HG03135 (cell line): ENCODE data around the gene CXCL8.
"Not testable (repeated sequence)": the region's sequence is repeated elsewhere in the genome, so short reads cannot be mapped to it uniquely, and the experiment has no call there.

Experiments used
- ATAC-seq: cut with Tn5 transposase; IDR thresholded peaks from one replicate; pipeline ENCODE4 v1.9.1; 2021; ENCODE audit warnings: mild to moderate bottlenecking, moderate library complexity; ENCODE audit not compliant: unreplicated experiment

Gene CXCL8

GRCh38 chr4:73740353-73740778 is at the start of gene CXCL8:
Gene CXCL8, plus strand, starts transcription at chr4:73740569. Its CDS starts 90 bp downstream, at chr4:73740659.
- peak; percentile 44 for ATAC-seq

GRCh38 chr4:73691201-73691600 is 49.2 kb upstream of the CXCL8 start:
- ATAC-seq, result not testable (repeated sequence)

GRCh38 chr4:73691759-73692158 is 48.6 kb upstream of the CXCL8 start:
- no peak for ATAC-seq

GRCh38 chr4:73692254-73692653 is 48.1 kb upstream of the CXCL8 start:
- no peak for ATAC-seq

GRCh38 chr4:73692701-73693100 is 47.7 kb upstream of the CXCL8 start:
- no peak for ATAC-seq

- no peak for ATAC-seq
Measured at GRCh38 chr4:73693811-73694210, 46.6 kb upstream of the CXCL8 start.

GRCh38 chr4:73698217-73698616 is 42.2 kb upstream of the CXCL8 start:
- no peak for ATAC-seq

- no peak for ATAC-seq
Measured at GRCh38 chr4:73701116-73701515, 39.3 kb upstream of the CXCL8 start.

GRCh38 chr4:73702796-73703287 is 37.5 kb upstream of the CXCL8 start:
- ATAC-seq, result no peak

- ATAC-seq, result no peak
Measured at GRCh38 chr4:73703320-73703719, 37.0 kb upstream of the CXCL8 start.

- peak; percentile 54 for ATAC-seq
Measured at GRCh38 chr4:73704314-73705055, 35.9 kb upstream of the CXCL8 start.

- ATAC-seq, result no peak
Measured at GRCh38 chr4:73705056-73705432, 35.3 kb upstream of the CXCL8 start.

- no peak for ATAC-seq
Measured at GRCh38 chr4:73705721-73706120, 34.6 kb upstream of the CXCL8 start.

- no peak for ATAC-seq
Measured at GRCh38 chr4:73706811-73707210, 33.6 kb upstream of the CXCL8 start.

GRCh38 chr4:73707269-73707875 is 33.0 kb upstream of the CXCL8 start:
- ATAC-seq, result no peak

- no peak for ATAC-seq
Measured at GRCh38 chr4:73707918-73708577, 32.3 kb upstream of the CXCL8 start.

GRCh38 chr4:73709451-73710033 is 30.8 kb upstream of the CXCL8 start:
- no peak for ATAC-seq

- ATAC-seq, result no peak
Measured at GRCh38 chr4:73710094-73710493, 30.3 kb upstream of the CXCL8 start.

GRCh38 chr4:73711989-73712388 is 28.4 kb upstream of the CXCL8 start:
- no peak for ATAC-seq

GRCh38 chr4:73713650-73714049 is 26.7 kb upstream of the CXCL8 start:
- no peak for ATAC-seq

GRCh38 chr4:73714647-73715046 is 25.7 kb upstream of the CXCL8 start:
- no peak for ATAC-seq

GRCh38 chr4:73715659-73716058 is 24.7 kb upstream of the CXCL8 start:
- ATAC-seq, result no peak
